NK-92 treated with Interleukin-12 subunit alpha and Interleukin-12 subunit beta, amount 100 ng/mL, for 24 hours (cell line): ENCODE measurements around the gene PPP1R13B.

ENCODE experiments used
- DNase-seq: peaks from one replicate; lab custom pipeline; 2025; lab: John Stamatoyannopoulos, UW

Gene PPP1R13B

GRCh38 chr14:103881268-103882201, 34.2 kb upstream of the PPP1R13B start:
- no peak for DNase-seq

GRCh38 chr14:103880348-103881267, 33.2 kb upstream of the PPP1R13B start:
- no peak for DNase-seq

- DNase-seq = no peak
Measured at GRCh38 chr14:103879570-103880347, 32.4 kb upstream of the PPP1R13B start.

DNA sequence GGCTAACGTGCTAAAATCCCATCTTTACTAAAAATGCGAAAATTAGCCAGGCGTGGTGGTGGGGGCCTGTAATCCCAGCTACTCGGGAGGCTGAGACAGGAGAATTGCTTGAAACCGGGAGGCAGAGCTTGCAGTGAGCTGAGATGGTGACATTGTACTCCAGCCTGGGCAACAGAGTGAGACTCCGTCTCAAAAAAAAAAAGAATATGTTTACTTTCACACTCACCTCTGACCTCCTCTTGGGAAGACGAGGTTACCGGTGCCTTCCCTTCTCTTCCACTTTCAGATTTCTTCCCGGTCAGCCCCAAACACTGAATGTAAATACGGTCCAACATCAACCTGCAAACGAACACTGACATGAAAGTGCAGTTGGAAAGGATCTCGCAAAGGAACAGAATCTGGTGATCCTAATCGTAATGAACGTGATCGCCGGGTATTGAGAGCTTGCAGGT, 31.8 kb upstream of the PPP1R13B start:
- no peak for DNase-seq

DNA sequence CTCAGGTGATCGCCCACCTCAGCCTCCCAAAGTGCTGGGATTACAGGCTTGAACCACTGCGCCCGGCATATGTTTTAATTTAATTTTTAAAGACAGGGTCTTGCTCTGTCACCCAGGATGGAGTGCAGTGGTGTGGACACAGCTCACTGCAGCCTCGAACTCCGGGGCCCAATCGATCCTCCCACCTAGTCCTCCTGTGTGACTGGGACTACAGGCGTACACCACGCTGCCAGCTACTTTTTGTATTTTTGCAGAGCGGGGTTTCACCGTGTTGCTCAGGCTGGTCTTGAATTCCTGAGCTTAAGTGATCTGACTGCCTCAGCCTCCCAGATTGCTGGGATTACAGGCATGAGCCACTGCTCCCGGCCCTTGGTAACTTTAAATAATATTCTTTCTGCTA, 30.8 kb upstream of the PPP1R13B start:
- DNase-seq = no peak

DNA sequence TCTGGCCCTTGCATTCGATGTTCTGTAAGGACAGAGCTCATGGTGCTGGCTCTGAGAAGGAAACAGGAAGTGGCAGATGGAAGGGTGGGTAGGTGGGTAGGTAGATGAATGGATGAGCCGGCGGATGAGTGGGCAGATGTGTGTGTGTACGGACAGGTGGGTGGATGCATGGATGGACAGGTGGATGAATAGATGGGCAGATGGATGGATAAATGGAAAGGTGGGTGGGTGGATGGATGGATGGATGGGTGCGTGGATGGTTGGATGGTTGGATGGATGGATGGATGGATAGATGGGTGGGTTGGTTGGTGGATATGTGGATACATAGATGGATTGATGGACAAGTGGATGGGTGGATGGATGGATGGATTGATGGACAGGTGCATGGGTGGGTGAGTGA, 27.6 kb upstream of the PPP1R13B start:
- DNase-seq = no peak

DNA sequence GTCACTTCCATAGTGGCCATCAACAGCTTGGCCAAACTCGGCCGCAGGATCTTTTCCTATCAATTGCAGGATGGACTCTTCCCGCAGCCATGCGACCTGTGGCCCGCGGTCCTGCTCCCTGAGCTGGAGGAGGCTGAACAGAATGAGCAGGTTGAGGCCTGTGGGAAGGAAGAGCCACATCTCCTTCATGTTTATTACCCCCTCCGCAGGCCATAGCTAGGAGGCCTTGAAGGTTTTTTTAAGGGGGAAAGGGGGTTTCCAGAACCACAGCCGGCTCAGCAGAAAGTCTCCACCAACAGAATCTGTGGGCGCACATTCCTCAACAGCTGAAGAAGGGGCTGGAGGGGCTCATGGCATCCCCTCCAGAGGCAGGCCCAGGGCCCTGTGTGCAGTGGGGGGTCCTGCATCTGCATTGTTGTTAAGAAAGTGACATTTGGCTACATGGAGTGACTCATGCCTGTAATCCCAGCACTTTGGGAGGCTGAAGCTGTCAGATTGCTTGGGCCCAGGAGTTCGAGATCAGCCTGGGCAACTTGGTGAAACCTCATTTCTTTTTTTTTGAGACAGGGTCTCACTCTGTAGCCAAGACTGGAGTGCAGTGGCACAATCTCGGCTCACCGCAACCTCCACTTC, 25.2 kb upstream of the PPP1R13B start:
- no peak for DNase-seq

DNA sequence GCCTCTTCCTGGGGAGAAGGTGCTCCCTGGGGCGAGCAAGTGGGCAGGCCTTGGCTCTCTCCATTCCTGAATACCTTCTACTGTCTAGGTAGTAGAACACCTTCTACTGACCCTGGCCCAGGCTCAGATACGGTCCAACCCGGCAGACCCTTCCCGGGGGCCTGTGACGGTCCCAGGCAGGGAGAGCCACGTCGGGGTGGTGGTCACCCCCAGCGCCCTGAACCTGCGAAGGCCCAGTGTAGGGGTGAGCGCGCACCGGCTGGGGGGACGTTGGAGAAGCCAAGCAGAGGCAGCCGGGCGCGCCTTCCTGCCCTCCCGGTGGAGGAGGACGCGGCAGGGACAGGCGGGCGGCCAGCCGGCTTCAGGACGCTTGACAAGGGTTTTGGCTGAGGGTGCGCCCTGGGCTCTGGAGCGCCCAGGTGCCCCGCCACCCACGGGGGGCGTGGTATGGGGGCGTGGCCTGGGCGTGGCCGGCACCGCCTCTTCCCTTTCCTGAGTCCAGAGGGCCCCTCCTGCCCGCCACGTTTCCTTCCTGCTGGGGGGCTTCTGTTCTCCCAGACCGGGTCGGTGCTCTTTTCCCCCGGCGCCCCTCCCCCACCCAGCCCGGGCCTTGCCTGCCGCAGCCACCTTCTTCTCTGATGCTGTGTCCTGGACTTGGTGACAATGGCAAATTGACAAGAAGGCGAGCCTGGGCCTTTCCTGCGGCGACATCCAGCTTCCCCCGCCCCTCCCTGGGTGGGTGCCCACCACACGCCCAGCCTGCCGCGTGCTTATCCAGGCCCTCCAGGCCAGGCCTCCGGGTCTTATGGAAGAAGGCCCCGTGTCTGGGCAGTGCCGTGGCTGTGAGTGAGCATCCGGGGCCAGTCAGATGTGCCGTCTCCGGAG, 24.5 kb upstream of the PPP1R13B start:
- DNase-seq = no peak

DNA sequence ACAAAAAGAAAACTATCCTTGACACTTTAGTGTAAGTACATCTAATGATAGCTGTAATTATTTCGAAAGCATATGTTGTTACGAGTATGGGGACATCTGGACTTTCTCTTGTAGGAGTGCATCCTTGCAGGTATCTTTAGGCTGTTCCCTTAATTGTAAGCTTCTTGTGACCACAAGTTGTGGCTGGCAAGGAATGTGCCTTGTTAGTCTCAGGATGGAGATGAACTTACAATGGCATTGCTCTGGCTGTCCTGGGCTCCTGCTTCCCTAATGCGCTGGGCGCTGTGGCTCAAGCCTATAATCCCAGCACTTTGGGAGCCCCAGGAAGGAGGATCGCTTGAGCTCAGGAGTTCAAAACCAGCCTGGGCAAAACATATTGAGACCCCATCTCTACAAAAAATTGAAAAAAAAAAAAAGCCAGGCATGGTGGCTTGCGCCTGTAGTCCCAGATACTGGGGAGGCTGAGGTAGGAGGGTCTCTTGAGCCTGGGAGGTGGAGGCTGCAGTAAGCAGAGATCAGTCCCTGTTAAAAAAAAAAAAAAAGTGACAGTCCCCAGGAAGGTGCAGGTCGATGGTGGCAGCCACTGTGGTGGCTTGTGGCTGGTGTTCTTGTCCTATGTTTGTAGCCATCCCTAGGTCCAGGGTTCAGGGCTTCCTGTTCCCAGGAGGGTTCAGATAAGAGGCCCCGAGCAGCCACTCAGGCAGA, 23.7 kb upstream of the PPP1R13B start:
- no peak for DNase-seq

GRCh38 chr14:103870144-103870876, 22.9 kb upstream of the PPP1R13B start:
- DNase-seq = no peak

- DNase-seq = no peak
Measured at GRCh38 chr14:103869406-103870143, 22.2 kb upstream of the PPP1R13B start.

DNA sequence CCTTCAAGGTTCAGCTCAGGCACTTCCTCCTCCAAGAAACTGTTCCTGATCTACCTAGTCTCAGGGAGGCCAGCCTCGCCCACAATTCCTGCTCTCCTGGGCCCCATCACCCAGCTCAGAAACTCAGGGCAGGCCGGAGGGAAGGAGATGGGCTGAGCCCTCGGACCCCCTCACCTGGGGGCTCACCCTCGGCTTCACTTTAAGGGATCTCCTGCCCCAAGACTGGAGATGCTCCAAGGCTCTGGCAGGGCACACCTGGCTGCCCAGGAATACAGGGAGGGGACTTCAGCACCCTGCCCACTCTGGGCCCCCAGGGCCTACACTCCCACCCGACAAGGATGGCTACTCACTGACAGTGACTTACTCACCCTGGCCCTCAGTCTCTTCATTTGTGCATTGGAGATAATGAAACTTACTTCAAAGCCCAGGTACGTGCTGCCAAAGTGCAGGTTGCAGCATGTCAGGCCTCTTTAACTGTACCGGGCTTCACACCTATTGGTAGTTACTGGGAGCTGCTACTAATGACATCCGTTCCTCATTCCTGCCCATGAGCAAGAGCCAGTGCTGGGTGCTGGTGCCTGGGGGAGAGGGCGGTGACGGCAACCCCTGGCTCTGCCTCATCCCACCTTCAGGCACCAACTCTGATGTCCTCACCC, 21.0 kb upstream of the PPP1R13B start:
- DNase-seq = no peak

DNA sequence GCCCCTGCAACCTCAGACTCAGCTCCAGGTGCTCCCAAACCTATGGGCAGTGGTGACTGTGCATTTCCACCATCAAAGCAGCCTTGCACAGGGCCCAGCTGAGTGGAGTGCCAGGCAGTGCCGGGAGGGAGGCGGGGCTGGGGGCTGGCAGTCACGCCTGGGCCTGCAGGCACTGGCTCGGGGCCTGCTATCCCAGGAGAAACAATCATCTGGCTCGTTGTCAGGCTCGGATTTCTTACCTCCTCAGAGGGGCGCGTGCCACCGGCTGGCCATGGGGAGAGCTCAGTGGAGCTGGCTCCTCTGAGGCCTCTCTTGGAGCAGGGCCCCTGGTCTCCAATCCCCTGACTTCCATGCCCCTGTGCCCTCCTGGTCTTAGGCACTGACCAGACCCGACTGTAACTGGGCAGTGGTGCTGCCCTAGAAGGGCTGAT, 20.2 kb upstream of the PPP1R13B start:
- no peak for DNase-seq

- DNase-seq = no peak
Measured at GRCh38 chr14:103867020-103867419, 19.6 kb upstream of the PPP1R13B start.

DNA sequence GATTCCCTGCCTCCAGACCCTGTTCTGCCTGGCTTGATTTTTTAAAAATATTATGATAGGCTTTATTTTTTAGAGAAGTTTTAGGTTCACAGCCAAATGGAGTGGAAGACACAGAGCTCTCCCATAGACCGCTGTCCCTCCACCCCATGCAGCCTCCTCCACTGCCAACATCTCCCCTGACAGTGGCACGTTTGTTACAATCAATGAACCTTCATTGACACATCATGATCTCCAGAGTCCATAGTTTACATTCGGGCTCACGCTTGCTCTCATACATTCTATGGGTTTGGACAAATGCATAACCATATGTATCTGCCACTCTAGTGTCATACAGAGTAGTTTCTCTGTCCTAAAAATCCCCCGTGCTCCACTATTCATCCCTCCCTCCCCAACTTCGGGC, 15.9 kb upstream of the PPP1R13B start:
- no peak for DNase-seq

DNA sequence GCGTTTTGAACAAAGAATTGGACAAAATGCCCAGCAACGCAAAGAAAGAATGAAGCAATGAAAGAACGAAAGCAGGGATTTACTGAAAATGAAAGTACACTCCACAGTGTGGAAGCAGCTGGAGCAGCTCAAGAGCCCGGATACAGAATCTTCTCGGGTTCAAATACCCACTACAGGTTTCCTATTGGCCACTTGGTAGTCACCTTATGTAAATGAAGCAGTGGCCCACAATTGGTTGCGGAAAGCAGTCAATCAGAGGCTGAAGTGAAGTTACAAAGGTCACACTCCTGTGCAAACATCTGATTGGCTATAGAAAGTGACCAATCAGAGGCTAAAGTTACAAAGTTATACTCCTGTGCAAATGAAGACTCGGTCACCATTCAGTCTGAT, 15.0 kb upstream of the PPP1R13B start:
- no peak for DNase-seq

GRCh38 chr14:103861413-103862392, 14.3 kb upstream of the PPP1R13B start:
- DNase-seq = no peak
